ENCODE measurements around the gene XPR1. TPM values are rescaled to one million over a fixed set of nuclear protein-coding genes. Genes with fewer than 3 reads are reported as not detected.
"Not testable (repeated sequence)": the region's sequence is repeated elsewhere in the genome, so short reads cannot be mapped to it uniquely, and the experiment has no call there.

XPR1 gene
- total and polyA plus RNA-seq, 2 of the 8 experiments (the other 6 are each of a cell fraction or from before 2014, with no cell fraction given), result 28.6 to 43.9 TPM

GRCh38 chr1:180726024-180726423 is 94.2 kb downstream of the XPR1 start:
- FAIRE-seq, result not testable (repeated sequence)

GRCh38 chr1:180727751-180728150 is 95.9 kb downstream of the XPR1 start:
- H4K8ac ChIP-seq (ENCODE audit: extremely low read depth, insufficient read depth, low read length); H3K56ac ChIP-seq (replicated peaks; ENCODE audit: insufficient read length, low read depth, low read length); FAIRE-seq; H3K9me3 ChIP-seq (ENCODE audit: insufficient read depth in 2 of 2, low read depth in 1 of 2, low read length in 1 of 2); DNase-seq (ENCODE audit: low read depth in 1 of 2, low spot score in 2 of 2); H2BK5ac ChIP-seq (ENCODE audit: low read depth, low read length); H3K14ac ChIP-seq (ENCODE audit: insufficient read length); H4K91ac ChIP-seq (replicated peaks; ENCODE audit: insufficient read length, low read length); H3K23ac ChIP-seq (ENCODE audit: insufficient read length); H3K9ac ChIP-seq (replicated peaks in 1 of 4; ENCODE audit: extremely low read depth in 1 of 4, low read depth in 3 of 4, low read length in 3 of 4); H3K4me1 ChIP-seq (replicated peaks in 1 of 4; ENCODE audit: control insufficient read depth in 3 of 4, insufficient read depth in 4 of 4, low read length in 3 of 4); H2AK5ac ChIP-seq (ENCODE audit: low read depth, low read length); H2AFZ ChIP-seq (ENCODE audit: low read length); CTCF ChIA-PET (ENCODE audit: partially characterized antibody); H3K18ac ChIP-seq (ENCODE audit: extremely low read depth, low read length); H3K4ac ChIP-seq (replicated peaks; ENCODE audit: insufficient read length, low read depth, low read length); H3K36me3 ChIP-seq (ENCODE audit: control insufficient read depth in 2 of 4, insufficient read depth in 4 of 4, low read length in 3 of 4); H3K4me3 ChIP-seq (ENCODE audit: extremely low read depth in 1 of 4, insufficient read depth in 2 of 4, low read depth in 3 of 4, low read length in 4 of 4); H2BK120ac ChIP-seq (replicated peaks; ENCODE audit: low read depth, low read length); H2BK20ac ChIP-seq (ENCODE audit: low read length); H2BK15ac ChIP-seq (ENCODE audit: low read length); H3K79me1 ChIP-seq (ENCODE audit: low read depth, low read length); H3K27ac ChIP-seq (ENCODE audit: low read depth, low read length); POLR2A ChIA-PET (ENCODE audit: partially characterized antibody); H4K5ac ChIP-seq (ENCODE audit: insufficient read length, low read depth, low read length); H3K27me3 ChIP-seq (replicated peaks in 1 of 4; ENCODE audit: control insufficient read depth in 3 of 4, extremely low read depth in 1 of 4, insufficient read depth in 3 of 4, low read length in 3 of 4); H3K23me2 ChIP-seq (ENCODE audit: low read depth, low read length); H3K4me2 ChIP-seq (ENCODE audit: insufficient read depth in 1 of 2, low read depth in 2 of 2, low read length in 2 of 2); H2BK12ac ChIP-seq (ENCODE audit: low read depth, low read length); H4K20me1 ChIP-seq (replicated peaks in 1 of 2; ENCODE audit: control insufficient read depth in 1 of 2, insufficient read depth in 2 of 2, low read length in 2 of 2): not testable (repeated sequence)
- peaks cover 0 to 25% of the 10 kb centered on the region in 2 experiments; a peak in 2 of 4 replicates for H3K79me2 ChIP-seq (ENCODE audit: control insufficient read depth in 1 of 2, insufficient read depth in 2 of 2, low read length in 2 of 2)
- 88% methylated on average over 3 of the region's 3 CpGs; no CpG with 5 or more reads in 1 of the 2 experiments for WGBS, 2 experiments (ENCODE audit: extremely low coverage in 1 of 2, insufficient coverage in 1 of 2, insufficient read length in 1 of 2, insufficient replicate concordance in 2 of 2, low coverage in 1 of 2, low lambda C conversion rate in 2 of 2, missing lambda C conversion rate in 1 of 2)

More at GRCh38 chr1:180726024-180726423, 94.2 kb downstream of the XPR1 start:
- H3K27ac ChIP-seq (ENCODE audit: low read depth, low read length); H3K4me2 ChIP-seq (ENCODE audit: insufficient read depth in 1 of 2, low read depth in 2 of 2, low read length in 2 of 2); H3K23ac ChIP-seq (ENCODE audit: insufficient read length); H3K18ac ChIP-seq (ENCODE audit: extremely low read depth, low read length); CTCF ChIA-PET (ENCODE audit: partially characterized antibody); H3K79me1 ChIP-seq (ENCODE audit: low read depth, low read length); DNase-seq (ENCODE audit: low read depth in 1 of 2, low spot score in 2 of 2); H3K23me2 ChIP-seq (ENCODE audit: low read depth, low read length); H3K36me3 ChIP-seq (ENCODE audit: control insufficient read depth in 2 of 4, insufficient read depth in 4 of 4, low read length in 3 of 4); H2BK20ac ChIP-seq (ENCODE audit: low read length); H3K56ac ChIP-seq (replicated peaks; ENCODE audit: insufficient read length, low read depth, low read length); H2BK15ac ChIP-seq (ENCODE audit: low read length); H3K9ac ChIP-seq (replicated peaks in 1 of 4; ENCODE audit: extremely low read depth in 1 of 4, low read depth in 3 of 4, low read length in 3 of 4); H2AFZ ChIP-seq (ENCODE audit: low read length); H3K27me3 ChIP-seq (replicated peaks in 1 of 4; ENCODE audit: control insufficient read depth in 3 of 4, extremely low read depth in 1 of 4, insufficient read depth in 3 of 4, low read length in 3 of 4); H2AK5ac ChIP-seq (ENCODE audit: low read depth, low read length); H2BK12ac ChIP-seq (ENCODE audit: low read depth, low read length); H4K8ac ChIP-seq (ENCODE audit: extremely low read depth, insufficient read depth, low read length); H4K5ac ChIP-seq (ENCODE audit: insufficient read length, low read depth, low read length); H4K91ac ChIP-seq (replicated peaks; ENCODE audit: insufficient read length, low read length); H3K4me3 ChIP-seq (ENCODE audit: extremely low read depth in 1 of 4, insufficient read depth in 2 of 4, low read depth in 3 of 4, low read length in 4 of 4); H4K20me1 ChIP-seq (replicated peaks in 1 of 2; ENCODE audit: control insufficient read depth in 1 of 2, insufficient read depth in 2 of 2, low read length in 2 of 2); H3K4ac ChIP-seq (replicated peaks; ENCODE audit: insufficient read length, low read depth, low read length); H3K4me1 ChIP-seq (replicated peaks in 1 of 4; ENCODE audit: control insufficient read depth in 3 of 4, insufficient read depth in 4 of 4, low read length in 3 of 4); H2BK120ac ChIP-seq (replicated peaks; ENCODE audit: low read depth, low read length); H2BK5ac ChIP-seq (ENCODE audit: low read depth, low read length); H3K9me3 ChIP-seq (ENCODE audit: insufficient read depth in 2 of 2, low read depth in 1 of 2, low read length in 1 of 2); H3K14ac ChIP-seq (ENCODE audit: insufficient read length); POLR2A ChIA-PET (ENCODE audit: partially characterized antibody): not testable (repeated sequence)
- peak; percentile 30; the same call in 1 of the 2 replicates for TF ChIP-seq MAFK (IDR thresholded peaks at IDR 0.05; ENCODE audit: low read depth, low read length)
- H3K79me2 ChIP-seq (ENCODE audit: control insufficient read depth in 1 of 2, insufficient read depth in 2 of 2, low read length in 2 of 2), result peaks cover 0 to 21% of the 10 kb centered on the region in 2 experiments; a peak in 2 of 4 replicates
- 93% methylated on average over 6 of the region's 6 CpGs; no CpG with 5 or more reads in 1 of the 2 experiments for WGBS, 2 experiments (ENCODE audit: extremely low coverage in 1 of 2, insufficient coverage in 1 of 2, insufficient read length in 1 of 2, insufficient replicate concordance in 2 of 2, low coverage in 1 of 2, low lambda C conversion rate in 2 of 2, missing lambda C conversion rate in 1 of 2)

Measured in H1 (cell line).